8988T (cell line): Measurements from ENCODE around the gene STXBP5.
A peak's percentile ranks its signal among the peaks of the same experiment; 100 is the strongest.

ENCODE experiments used
- DNase-seq: peaks from one replicate; pipeline ENCODE4 v3.0.0; 2011

Gene STXBP5

DNA sequence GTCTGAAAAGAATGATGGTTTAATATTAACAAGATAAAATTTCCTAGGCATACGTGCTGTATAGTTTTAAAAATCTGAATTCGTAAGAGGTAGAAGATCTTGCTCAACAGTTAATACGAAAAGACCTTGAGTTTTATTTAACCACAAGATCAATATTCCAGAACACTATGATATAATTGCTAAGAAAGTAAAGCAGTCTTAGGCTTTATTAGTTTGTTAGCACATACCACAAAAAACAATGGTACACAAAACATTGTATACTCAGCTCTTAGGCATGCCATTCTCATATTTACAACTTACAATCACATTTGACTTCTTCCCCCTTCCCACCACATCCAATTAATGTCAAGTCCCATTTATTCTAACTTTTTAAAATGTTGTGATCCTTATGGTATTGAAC, 24.4 kb upstream of the STXBP5 start:
- DNase-seq: no peak

DNA sequence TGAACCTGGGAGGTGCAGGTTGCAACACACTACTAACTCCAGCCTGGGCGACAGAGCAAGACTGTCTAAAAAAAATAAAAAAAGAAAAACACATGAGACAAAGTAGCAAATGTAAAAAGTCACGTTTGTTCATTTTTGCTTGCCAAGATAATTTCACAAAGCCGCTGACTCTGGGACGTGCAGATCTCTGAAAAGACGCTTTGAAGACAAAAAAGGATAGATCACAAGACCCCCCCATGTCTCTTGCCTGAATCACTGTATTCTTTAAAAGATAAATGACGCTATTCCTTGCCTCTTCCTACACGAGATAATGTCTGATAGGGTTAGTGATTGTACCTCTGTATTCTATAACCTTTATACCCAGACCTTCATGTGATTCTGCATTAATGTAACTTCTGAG, 23.3 kb upstream of the STXBP5 start:
- no peak for DNase-seq

DNA sequence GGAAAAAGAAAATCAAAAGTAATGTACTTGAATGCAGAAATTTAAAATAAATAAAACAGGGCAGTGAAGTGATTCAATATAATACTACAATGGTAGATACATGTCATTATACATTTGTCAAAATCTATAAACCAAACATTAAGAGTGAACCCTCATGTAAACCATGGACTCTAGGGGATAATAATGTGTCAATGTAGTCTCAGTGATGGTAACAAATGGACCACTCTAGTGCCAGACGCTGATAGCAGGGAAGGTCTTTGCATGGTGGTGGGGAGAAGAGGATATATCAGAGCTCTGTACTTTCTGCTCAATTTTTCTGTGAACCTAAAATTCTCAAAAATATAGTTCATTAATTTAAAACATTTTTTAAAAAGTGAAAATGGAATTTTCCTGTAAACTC, 19.8 kb upstream of the STXBP5 start:
- no peak for DNase-seq

DNA sequence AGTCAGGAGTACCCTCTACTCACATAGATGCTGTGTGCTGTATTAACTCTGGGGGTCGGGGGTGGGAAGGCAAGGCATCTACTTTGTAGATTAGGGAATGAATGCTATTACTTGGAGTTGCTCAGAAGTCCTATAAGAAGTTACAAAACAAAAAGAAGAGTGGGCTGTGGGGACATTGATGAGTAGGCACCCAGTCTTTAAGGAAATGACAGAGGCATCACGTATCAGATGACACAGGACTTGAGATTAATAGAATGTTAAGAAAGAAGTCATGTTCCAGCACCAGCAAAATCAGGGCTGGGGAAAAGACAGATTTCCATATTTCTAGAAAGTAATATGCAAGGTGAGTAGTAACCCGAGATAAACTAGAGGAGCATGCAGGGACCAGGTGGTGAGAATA, 19.0 kb upstream of the STXBP5 start:
- DNase-seq: no peak

DNA sequence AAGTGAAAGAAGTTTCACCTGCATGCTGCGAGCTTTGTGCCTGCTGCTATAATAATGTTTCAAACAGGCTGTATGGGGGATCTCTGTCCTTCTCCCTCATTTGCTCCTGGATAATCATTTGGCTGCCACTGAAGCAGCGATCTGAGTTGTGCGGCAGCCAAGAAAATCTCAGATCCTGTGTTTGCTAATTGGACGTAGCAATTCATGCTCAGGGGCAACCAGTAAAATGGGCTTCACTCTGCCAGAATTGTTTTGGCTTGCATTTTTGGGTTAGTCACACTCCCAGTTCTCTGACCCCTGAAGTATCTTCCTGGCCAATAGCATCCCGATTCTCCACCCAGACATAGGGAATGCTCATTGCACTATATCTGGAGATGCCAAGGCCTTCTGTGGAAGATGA, 13.7 kb upstream of the STXBP5 start:
- no peak for DNase-seq

DNA sequence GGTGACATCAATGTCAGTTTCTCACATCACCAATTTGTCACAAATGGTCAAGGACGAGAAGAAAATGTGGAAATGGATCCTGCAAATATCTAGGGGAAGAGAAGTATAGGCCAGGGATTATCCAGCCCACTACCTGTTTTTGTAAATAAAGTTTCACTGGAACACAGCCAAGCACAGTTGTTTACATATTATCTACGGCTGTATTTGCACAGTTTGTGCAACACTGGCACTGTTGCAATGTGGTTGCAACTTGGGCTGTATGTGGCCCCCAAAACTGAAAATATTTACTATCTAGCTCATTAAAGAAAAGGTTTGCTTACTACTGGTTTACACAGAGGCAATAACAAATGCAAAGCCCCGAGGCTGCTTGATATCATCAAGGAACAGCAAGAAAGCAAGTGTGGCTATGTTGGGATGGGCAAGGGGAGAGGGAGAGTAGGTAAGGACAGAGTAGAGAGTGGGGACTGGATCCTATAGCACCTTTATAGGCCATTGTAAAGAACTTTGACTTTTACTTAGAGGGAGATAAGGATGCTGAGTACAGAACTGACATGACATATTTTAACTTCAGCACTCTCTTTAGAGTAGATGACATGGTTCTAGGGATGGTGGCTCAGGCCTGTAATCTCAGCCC, 11.8 kb upstream of the STXBP5 start:
- DNase-seq: no peak

DNA sequence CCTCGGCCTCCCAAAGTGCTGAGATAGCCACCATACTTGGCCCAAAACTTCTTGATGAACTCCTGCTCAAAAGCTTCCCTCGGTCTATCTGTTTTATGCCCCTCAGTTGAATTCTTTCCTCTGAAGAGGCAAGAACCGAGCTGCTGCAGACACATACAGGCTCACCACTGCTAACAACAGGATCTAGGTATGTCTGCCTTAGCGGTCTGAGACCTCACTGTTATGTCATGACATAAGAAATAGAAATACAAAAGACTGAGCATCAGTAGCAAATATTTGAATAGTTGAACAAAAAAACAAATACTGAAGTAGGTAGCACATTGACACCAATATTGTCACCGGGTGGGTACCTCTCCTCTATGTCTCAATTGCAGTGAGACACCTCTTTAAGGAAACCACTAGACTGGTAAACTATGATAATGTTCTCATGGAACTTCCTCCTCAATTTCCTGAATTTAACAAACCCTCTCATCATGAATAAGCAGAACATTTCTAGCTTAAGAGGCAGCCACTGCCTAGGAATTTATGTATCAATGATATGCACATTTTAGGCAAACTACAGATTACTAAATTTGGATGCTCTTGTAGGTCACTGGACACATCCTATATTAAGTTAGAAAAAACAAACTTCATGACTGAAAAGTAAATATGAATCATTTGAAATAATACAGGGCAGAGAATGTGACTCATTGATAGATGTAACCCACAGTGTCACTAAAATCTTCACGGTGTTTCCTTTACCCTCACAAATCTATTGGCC, 9.4 kb upstream of the STXBP5 start:
- no peak for DNase-seq

DNA sequence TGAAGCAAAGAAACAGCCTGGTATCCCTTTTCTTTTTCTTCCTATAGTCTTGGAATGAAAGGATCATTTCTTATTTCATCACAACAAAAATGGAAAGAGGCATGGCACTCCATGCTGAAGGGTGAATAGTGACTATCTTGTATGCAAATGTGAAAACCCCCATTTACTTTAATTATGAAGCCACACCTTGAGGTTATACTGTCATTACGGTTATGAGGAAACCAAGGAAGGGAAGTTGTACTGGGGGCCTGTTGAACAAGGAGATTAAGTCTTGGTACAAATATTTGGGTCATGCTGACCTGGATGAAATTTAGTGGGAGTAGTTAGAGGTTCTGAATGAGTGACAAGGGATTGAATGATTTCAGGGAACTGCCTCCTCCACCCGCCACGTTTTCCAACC, 8.7 kb upstream of the STXBP5 start:
- no peak for DNase-seq

DNA sequence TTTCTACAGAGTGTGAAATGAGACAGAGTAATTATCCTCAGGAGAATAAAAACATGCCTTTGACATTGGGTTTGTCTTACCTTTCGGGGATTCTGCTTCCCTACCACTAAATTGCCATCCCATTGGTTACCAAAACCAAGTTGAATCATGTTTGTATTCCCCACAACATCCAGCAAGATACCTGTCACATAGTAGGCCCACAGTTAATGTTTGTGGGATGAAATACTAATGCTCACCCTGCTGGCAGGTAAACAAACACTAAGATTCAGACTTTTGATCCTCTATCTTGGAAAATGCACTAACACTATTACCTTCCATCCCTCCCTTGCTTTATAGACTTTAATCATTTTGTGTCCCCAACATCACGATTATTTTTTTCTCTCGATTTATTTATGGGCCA, 8.2 kb upstream of the STXBP5 start:
- no peak for DNase-seq

DNA sequence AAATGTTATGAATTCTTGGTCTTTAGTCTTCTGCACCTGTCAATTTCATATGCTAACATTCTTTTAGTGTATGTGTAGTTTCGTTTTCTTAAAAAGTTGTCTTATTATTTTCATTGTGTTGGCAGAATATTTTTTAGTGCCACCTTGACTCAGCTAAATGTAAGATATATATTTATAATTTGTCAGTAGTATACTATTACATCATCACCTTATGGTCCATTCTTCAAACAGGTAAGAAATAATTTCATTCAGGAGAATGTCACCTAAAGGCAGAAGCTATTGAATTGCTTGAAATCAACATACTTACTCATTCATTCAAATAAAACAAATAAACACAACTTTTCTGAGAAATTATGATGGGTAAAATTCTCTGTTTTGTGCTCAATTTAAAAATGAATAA, 3.5 kb upstream of the STXBP5 start:
- DNase-seq: no peak

DNA sequence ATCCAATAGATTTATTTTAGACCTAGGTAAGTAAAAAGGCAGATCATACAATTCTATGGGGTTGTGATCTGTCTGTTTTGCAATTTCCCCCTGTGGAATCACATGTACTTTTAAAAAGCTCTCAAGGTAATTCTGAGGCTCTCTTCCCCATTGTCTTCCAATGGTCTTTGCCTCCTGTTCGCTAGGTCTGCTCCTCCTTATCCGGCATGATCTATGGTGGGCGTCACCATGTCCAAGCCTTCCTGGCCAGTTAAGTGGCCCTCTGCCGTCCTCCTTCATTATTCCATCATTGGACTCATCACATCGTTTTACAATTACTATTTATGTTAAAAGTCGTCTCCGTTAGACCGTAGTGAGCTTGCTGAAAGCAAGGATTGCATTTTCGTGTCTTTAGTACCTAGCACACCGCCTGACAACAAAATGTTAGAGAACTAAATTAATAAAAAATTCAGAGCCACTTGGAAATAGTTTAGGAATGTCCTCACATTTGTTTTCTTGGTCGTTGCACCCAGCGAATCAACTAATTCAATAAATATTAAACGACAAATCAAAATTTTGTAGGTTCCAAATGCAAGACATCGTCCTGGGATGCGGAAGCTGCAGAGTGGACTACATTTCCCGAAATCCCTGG, 2.2 kb upstream of the STXBP5 start:
- peak; percentile 25 for DNase-seq

DNA sequence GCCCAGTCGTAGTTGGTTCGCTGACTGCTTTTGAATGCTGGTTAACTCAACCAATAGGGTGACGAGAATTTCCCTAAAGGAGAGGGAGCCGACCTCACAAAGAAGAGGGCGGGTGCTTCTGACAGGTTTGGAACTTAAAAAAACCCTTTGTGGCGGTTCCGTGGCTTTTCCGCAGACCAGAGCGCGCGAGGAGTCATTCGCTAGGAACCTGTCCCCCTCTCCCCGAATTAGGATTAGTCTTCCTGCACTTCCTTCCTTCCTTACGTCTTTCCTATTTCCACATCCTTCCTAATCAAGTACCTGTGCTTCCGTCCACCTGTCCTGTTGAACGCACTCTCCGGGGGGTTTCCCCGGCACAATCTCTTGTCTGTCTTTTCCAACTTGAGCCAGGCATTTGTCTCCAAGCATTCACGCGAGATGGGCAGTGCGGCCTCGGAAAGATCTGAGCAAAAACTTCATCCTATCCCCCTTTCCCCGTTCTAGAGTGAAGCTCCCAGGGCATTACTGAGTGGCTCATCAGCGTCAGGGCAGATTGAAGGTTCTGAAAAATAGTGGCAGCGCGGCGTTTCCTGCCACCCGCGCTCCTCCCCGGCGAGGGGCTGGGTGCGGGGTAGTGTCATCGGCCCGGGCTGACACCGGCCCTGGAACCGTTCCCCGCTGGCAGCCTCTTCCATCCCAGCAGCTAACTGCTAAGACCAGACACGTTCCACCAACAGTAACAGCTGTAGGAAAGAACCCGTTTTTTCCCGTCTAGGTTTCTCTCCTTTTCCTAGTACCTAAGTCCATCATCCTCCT, 1.5 kb upstream of the STXBP5 start:
- peak; percentile 86 for DNase-seq

DNA sequence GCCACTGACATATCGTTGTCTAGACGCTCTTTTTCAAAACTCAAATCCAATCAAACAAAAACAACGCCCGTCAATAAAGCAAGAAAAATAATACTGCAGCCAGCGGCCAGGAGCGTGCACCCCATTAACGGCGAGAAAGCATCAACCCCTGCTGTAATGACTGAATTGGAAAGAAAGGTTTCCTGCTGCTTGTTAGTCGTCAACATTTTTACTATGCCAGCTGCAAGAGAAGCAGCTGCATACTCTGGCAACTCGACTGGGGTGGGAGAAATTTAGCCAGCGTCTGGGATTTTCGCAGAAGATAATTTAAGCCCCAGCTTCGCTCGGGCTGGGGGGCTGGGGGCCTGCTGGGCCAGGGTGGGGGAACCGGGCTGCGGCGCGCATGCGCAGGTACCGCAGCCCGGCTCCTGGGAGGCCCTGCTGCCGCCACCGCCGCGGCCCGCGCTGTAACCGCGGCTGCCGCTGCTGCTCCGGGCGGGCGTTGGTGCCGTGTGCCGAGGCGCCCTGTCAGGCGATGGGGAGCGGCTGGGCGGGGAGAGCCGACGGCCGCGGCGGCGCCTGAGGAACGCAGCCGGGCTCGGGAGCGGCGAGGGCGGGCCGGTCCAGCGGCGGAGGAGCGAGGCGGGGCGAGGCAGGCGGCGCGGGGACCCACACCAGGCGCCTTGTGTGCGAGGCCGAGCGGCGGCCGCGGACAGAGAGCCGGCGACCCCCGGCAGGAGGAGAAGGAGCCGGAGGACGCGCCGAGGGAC, 732 bp upstream of the STXBP5 start:
- DNase-seq: peak; percentile 85

DNA sequence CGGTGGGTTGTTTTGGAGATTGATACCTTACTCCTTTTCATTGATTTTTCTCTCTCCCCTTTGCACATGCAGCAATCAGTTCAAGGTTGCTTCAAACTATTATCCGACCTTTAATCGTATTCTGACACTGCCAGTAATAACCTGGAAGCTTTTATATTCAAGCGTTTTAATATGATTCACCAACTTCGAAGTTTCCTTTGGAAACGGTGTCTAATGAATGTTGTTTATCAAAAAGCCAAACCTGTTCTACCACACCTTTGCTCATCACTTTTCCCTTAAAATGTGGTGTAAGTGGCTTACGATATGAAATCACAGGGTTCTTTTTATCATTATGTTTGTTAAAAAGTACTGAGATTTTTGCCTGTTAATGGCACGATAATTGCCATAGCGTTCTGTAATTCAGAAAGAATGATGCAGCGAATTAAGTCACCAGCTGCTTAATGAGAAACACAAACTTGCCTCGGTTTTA, 660 bp downstream of the STXBP5 start:
- DNase-seq: no peak

DNA sequence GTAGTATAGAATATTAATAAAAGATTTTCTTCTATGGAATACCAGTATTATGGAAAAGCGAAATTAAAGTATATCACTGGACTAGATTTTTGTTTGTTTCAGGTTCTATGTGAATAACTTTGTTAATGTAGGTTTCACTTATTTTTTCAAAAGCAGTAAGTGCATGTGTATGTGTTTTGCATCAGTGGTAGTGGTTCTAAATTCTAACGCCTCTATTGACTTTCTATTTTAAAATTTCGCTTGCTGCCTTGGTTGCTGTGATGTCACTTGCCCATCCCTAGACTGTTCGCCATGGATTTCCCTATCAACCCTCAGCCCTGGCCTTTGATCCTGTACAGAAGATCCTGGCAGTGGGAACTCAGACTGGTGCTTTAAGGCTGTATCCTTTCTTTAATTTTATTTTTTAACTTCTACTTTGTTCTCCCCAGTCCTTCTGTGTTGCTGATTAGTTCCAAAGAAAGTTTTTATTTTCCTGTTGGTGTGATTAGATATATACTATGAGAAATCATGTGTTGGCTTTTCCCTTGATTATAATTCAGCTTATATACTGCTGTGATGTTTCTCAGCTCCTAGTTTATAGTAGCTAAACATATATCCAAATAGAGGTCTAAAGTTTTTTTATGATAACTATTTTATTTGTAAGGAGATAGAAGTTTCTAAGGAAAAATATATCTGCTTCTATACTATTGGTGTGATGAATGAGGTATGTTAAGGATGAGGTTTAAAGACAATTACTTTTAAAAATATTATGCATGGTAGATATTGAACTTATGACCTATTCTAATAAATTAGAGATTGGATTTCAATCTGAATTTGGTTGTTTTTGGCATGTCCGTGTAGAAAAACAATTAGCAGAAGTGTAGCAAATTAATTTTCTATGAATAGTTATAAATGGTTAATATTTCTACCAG, 1.7 kb downstream of the STXBP5 start:
- DNase-seq: peak; percentile 26

DNA sequence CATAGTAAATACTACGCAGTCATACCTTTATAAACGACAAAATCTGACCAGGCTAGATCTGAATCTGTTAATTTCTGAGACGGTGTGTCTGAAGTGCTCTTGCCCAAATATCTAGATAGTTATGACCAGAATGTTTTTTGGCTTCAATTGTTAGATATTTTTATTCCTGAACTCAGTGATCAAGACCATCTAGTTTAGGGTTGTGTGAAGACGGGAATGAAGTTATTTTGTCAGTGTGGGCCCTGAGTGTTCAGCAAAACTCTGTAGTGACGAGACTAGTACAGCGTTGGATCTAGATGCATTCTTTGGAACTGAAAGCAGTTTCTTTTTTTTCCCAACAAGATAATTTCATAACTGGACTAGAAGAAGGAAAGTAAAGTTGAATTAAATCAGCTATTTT, 3.1 kb downstream of the STXBP5 start:
- no peak for DNase-seq

DNA sequence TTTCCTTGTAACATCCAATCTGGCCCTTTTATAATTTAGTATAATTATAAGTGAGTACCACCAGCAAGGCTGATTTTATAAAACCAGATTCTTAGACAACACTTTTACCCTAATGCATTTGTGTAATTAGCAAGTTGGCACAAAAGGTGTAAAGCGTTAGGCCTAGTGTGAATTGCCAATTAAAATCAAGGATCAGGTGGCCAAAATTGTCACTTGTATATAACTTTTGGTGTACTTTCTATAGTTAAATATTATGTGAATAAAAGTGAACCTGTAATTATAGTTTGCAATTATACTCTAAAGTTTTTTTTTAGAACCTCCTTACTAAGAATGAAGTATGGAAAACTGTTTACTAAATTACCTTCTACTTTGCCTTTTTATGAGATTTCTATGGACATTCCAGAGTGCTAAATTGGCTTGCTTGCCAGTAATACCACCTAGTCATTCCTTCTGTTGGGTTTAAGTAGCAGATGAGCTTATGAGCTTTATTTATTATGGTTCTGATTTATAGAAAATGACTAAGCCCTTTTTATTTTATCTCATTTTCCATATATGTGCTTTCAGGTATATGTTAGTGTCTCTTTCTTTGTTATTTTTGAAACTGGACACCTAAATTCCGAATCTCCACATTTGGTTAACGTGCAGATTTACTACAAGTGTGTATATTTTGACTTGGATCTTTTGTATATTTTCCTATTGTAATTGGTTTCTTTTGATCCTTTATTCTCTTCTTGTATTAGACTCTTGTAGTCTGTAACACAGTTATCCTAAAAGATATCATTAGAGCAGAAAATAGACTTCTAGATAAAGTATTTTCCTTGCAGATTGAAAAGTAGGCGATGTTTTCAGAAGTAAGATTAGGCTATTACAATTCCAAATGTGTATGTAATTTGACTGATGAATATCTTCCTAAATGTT, 3.9 kb downstream of the STXBP5 start:
- DNase-seq: no peak

DNA sequence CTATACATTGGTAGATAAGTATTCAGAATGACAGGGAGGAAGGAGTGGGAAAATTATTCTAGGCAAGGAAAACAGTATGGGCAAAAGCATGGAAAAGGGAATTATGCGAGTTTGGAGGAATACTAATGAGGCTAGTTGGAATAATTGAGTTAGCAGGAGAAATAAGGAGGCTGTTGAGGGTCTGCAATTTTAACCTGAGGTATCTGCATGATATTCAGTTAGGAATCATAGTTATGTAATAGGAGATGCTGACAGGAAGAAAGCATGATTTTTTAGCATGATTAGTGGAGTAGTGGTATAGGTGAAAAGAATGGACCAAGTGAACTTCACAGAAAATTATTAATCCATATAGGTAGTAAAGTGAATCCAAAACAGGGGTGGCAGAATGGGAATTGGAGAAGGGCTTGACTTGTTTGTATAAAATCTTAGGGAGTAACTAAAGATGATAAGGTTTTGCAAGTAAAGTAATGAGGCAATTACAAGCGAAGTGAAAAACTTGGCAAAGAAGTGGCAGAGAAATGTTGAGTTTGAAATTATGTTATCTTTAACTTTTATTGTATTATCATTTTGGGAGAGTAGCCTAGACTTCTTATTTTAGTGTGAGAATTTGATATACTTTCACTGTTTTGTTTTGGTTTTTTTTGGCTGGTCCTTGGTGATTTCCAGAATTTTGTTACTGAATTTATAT, 5.7 kb downstream of the STXBP5 start:
- DNase-seq: no peak

DNA sequence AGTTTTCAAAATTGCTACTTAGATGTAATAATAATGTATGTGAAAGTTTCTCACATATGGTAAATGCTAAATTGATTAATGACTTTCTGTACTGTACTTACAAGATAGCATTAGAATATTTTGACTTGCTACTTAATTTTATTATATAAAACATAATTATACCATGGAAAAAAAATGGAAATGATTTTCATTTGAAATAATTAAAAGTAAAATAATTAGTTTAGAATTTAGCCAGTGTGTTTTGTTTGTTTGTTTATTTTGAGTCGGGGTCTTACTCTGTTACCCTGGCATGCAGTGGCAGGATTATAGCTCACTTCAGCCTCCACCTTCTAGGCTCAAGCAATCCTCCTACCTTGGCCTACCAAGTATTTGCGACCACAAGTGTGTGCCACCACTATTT, 7.1 kb downstream of the STXBP5 start:
- no peak for DNase-seq

DNA sequence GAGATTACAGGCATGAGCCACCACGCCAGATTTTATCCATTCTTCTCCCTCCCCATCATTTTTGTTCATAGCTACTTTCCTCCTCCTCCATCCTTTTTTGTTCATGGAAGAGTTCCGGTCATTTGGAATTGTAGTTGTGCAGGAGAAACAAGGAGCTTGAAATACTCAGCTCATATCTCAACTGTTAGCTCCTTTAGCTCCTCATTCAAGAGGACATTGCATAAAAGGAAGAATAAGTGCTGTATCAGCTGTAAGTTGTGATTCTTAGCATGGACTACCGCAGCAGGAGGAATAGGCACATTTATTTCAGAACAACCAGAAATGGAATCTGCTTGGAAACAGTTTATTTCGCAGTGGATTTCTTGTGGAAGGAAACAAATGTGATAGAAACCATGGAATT, 7.6 kb downstream of the STXBP5 start:
- DNase-seq: no peak
